ENCODE data around the gene ZNF425. TPM values are rescaled to one million over a fixed set of nuclear protein-coding genes. Genes with fewer than 3 reads are reported as not detected.
"Not testable (repeated sequence)": the region's sequence is repeated elsewhere in the genome, so short reads cannot be mapped to it uniquely, and the experiment has no call there.

The ZNF425 gene
- polyA plus RNA-seq, 4 donors, result 0.45 to 3.9 (median 0.76) TPM

DNA sequence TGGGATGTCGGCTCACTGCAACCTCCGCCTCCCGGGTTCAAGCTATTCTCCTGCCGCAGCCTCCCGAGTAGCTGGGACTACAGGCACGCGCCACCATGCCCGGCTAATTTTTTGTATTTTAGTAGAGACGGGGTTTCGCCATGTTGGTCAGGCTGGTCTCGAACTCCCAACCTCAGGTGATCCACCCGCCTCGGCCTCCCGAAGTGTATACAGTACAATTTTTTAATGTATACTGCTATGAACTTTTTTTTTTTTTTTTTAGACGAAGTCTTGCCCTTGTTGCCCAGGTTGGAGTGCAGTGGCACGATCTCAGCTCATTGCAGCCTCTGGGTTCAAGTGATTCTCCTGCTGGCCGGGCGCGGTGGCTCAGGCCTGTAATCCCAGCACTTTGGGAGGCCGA, 33.9 kb downstream of the ZNF425 start:
- H3K27me3 ChIP-seq (ENCODE audit: control insufficient read depth in 3 of 3, insufficient read depth in 3 of 3, low read length in 3 of 3); H3K4me3 ChIP-seq (ENCODE audit: low read depth in 1 of 3, low read length in 3 of 3); H3K36me3 ChIP-seq (ENCODE audit: control insufficient read depth in 3 of 3, insufficient read depth in 2 of 3, low read depth in 1 of 3, low read length in 3 of 3); H3K27ac ChIP-seq (ENCODE audit: low read depth in 1 of 3, low read length in 2 of 3); H3K4me1 ChIP-seq (ENCODE audit: control insufficient read depth in 3 of 3, insufficient read depth in 2 of 3, low read depth in 1 of 3, low read length in 2 of 3); FAIRE-seq; DNase-seq; H3K9me3 ChIP-seq (ENCODE audit: control insufficient read depth in 2 of 2, insufficient read depth in 1 of 2, low read depth in 1 of 2, low read length in 1 of 2): not testable (repeated sequence)
- WGBS, 3 donors, result 93 to 98% (median 94%) methylated on average over 20 of the region's 20 CpGs

DNA sequence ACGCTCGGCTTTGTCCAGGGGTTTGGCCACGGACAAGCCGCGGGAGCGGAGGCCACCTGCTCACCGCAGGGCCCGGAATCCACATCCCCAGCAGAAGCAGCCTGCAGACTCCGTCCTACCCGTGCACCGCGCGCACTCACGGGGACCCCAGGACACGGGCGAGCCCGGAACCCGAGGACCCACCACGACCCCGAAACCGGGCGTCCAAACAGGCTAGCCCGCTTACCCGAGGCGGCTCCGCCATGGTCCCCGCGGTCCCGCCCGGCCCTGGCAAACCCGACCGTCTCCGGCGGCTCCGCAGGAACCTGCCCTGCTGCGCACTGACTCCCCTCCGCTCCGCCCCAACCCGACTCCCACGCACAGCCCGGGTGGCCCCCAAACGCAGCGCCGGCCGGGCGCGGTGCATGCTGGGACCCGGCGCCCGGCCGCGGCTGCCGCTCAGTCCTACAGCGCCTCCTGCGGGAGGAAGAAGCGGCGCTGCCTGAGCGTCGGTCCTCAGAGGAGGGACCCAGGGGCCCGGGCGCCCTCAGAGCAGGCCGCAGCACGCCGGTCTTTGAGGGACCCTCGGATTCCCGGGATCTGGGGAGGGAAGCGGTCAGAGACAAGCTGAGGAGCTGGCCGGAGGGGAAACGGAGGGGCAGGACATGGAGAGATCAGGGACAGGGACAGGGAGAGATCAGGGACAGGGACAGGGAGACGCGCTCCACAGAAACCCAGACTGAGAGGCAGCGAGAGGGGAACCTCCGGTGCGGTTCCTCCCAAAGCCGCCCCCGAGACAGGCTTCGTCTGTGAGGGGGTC, 35.5 kb downstream of the ZNF425 start, which contains the start of gene ZNF786:
TSS of gene ZNF786 (minus strand) at position 322 of the 799 bp plus-strand sequence. CDS start at position 244, 78 bp downstream.
- Histone ChIP-seq H3K36me3 (ENCODE audit: control insufficient read depth in 3 of 3, insufficient read depth in 2 of 3, low read depth in 1 of 3, low read length in 3 of 3) (peaks cover 0 to 2% (median 0%) of the 10 kb centered on the region in 3 donors), H3K4me1 (ENCODE audit: control insufficient read depth in 3 of 3, insufficient read depth in 2 of 3, low read depth in 1 of 3, low read length in 2 of 3) (no peaks in the 10 kb centered on the region), H3K27me3 (ENCODE audit: control insufficient read depth in 3 of 3, insufficient read depth in 3 of 3, low read length in 3 of 3) (no peaks in the 10 kb centered on the region), H3K9me3 (ENCODE audit: control insufficient read depth in 2 of 2, insufficient read depth in 1 of 2, low read depth in 1 of 2, low read length in 1 of 2) (peaks cover 0 to 3% of the 10 kb centered on the region in 2 donors), H3K27ac (ENCODE audit: low read depth in 1 of 3, low read length in 2 of 3) (peak within 1 kb of the TSS; percentile 90 to 97 (median 94)), H3K4me3 (ENCODE audit: low read depth in 1 of 3, low read length in 3 of 3) (peak within 1 kb of the TSS; percentile 56 to 82 (median 75))
- WGBS, 3 donors, result 0 to 1% (median 0%) methylated on average over 65 to 77 of the region's 77 CpGs
- DNase-seq (peak; percentile 86 to 97), FAIRE-seq (no peak)

DNA sequence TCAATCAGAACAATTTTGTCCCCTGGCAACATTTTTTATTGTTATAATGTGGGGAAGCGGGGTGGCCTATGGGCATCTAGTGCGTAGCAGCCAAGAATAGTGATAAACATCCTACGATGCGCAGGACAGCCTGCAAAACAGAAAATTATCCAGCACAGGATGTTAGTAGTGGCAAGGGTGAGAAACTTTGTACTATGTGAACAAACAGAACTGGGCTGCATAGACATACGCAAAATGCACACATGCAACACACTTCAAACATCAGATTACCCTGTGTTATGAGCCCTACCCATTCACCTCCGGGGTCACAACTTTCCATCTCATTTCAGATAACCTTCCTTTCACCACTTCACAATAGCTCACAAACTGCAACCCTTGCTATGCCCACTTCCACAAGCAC, 38.7 kb downstream of the ZNF425 start:
- H3K9me3 ChIP-seq (ENCODE audit: control insufficient read depth in 2 of 2, insufficient read depth in 1 of 2, low read depth in 1 of 2, low read length in 1 of 2), result peaks cover 0 to 3% of the 10 kb centered on the region in 2 donors
- peaks cover 0 to 6% (median 0%) of the 10 kb centered on the region in 3 donors for H3K36me3 ChIP-seq (ENCODE audit: control insufficient read depth in 3 of 3, insufficient read depth in 2 of 3, low read depth in 1 of 3, low read length in 3 of 3)

DNA sequence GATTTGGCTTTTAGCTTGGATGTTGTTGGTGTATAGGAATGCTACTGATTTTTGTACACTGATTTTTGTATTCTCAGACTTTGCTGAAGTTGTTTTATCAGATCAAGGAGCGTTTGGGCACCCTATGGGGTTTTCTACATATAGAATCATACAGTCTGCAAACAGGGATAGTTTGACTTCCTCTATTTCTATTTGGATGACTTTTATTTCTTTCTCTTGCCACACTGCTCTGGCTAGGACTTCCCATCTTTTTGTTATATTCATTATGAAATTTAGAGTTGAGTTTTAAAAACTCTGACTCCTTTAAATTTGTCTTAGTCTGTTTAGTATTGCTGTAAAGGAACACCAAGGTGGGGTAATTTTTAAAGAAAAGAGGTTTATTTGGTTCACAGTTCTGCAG, 40.3 kb downstream of the ZNF425 start:
- H3K9me3 ChIP-seq (ENCODE audit: control insufficient read depth in 2 of 2, insufficient read depth in 1 of 2, low read depth in 1 of 2, low read length in 1 of 2), result peaks cover 0 to 3% of the 10 kb centered on the region in 2 donors
- H3K36me3 ChIP-seq (ENCODE audit: control insufficient read depth in 3 of 3, insufficient read depth in 2 of 3, low read depth in 1 of 3, low read length in 3 of 3), result peaks cover 0 to 6% (median 0%) of the 10 kb centered on the region in 3 donors
- 82 to 92% (median 90%) methylated on average over 1 of the region's 1 CpG for WGBS, 3 donors
- no peaks in the 10 kb centered on the region for H3K27me3 ChIP-seq (ENCODE audit: control insufficient read depth in 3 of 3, insufficient read depth in 3 of 3, low read length in 3 of 3)
- H3K4me1 ChIP-seq (ENCODE audit: control insufficient read depth in 3 of 3, insufficient read depth in 2 of 3, low read depth in 1 of 3, low read length in 2 of 3), result no peaks in the 10 kb centered on the region
- FAIRE-seq (no peak), DNase-seq (no peak)
- H3K27ac ChIP-seq (ENCODE audit: low read depth in 1 of 3, low read length in 2 of 3), result no peak overlapping the region
- H3K4me3 ChIP-seq (ENCODE audit: low read depth in 1 of 3, low read length in 3 of 3), result no peak overlapping the region

More for the DNA sequence above, 38.7 kb downstream of the ZNF425 start:
- H3K27me3 ChIP-seq (ENCODE audit: control insufficient read depth in 3 of 3, insufficient read depth in 3 of 3, low read length in 3 of 3), result no peaks in the 10 kb centered on the region
- WGBS, 3 donors, result 89 to 96% (median 89%) methylated on average over 6 of the region's 6 CpGs
- no peak overlapping the region for H3K4me3 ChIP-seq (ENCODE audit: low read depth in 1 of 3, low read length in 3 of 3)
- DNase-seq (no peak), FAIRE-seq (no peak)
- H3K27ac ChIP-seq (ENCODE audit: low read depth in 1 of 3, low read length in 2 of 3), result no peak overlapping the region
- H3K4me1 ChIP-seq (ENCODE audit: control insufficient read depth in 3 of 3, insufficient read depth in 2 of 3, low read depth in 1 of 3, low read length in 2 of 3), result no peaks in the 10 kb centered on the region

DNA sequence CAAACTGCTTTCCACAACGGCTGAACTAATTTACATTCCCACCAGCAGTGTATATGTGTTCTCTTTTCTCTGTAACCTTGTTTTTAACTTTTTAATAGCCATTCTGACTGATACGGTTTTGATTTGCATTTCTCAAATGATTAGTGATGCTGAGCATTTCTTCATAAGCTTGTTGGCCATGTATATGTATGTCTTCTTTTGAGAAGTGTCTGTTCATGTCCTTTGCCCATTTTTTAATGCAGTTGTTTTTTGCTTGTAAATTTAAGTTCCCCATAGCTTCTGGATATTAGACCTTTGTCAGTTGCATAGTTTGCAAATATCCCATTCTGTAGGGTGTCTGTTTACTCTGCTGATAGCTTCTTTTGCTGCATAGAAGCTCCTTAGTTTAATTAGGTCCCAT, 41.7 kb downstream of the ZNF425 start:
- no peak overlapping the region for H3K4me3 ChIP-seq (ENCODE audit: low read depth in 1 of 3, low read length in 3 of 3)
- no peaks in the 10 kb centered on the region for H3K27me3 ChIP-seq (ENCODE audit: control insufficient read depth in 3 of 3, insufficient read depth in 3 of 3, low read length in 3 of 3)
- DNase-seq (no peak), FAIRE-seq (no peak)
- H3K27ac ChIP-seq (ENCODE audit: low read depth in 1 of 3, low read length in 2 of 3), result no peak overlapping the region
- H3K9me3 ChIP-seq (ENCODE audit: control insufficient read depth in 2 of 2, insufficient read depth in 1 of 2, low read depth in 1 of 2, low read length in 1 of 2), result peaks cover 0 to 3% of the 10 kb centered on the region in 2 donors
- 89 to 96% (median 96%) methylated on average over 2 of the region's 2 CpGs for WGBS, 3 donors
- H3K36me3 ChIP-seq (ENCODE audit: control insufficient read depth in 3 of 3, insufficient read depth in 2 of 3, low read depth in 1 of 3, low read length in 3 of 3), result peaks cover 0 to 8% (median 0%) of the 10 kb centered on the region in 3 donors
- no peaks in the 10 kb centered on the region for H3K4me1 ChIP-seq (ENCODE audit: control insufficient read depth in 3 of 3, insufficient read depth in 2 of 3, low read depth in 1 of 3, low read length in 2 of 3)

DNA sequence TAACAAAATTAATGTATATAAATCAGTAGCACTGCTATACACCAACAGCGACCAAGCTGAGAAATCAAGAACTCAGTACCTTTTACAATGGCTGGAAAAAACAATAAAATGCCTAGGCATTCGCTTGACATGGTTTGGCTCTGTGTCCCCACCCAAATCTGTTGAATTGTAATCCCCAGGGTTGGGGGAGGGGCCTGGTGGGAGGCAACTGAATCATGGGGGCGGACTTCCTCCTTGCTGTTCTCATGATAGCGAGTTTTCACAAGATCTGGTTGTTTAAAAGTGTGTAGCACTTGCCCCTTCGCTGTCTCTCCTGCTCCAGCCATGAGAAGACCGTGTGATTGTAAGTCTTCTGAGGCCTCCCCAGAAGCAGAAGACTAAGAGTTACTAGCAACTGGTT, 44.2 kb downstream of the ZNF425 start:
- no peaks in the 10 kb centered on the region for H3K4me1 ChIP-seq (ENCODE audit: control insufficient read depth in 3 of 3, insufficient read depth in 2 of 3, low read depth in 1 of 3, low read length in 2 of 3)
- DNase-seq (no peak), FAIRE-seq (no peak)
- H3K36me3 ChIP-seq (ENCODE audit: control insufficient read depth in 3 of 3, insufficient read depth in 2 of 3, low read depth in 1 of 3, low read length in 3 of 3), result peaks cover 0 to 5% (median 0%) of the 10 kb centered on the region in 3 donors
- H3K27me3 ChIP-seq (ENCODE audit: control insufficient read depth in 3 of 3, insufficient read depth in 3 of 3, low read length in 3 of 3), result no peaks in the 10 kb centered on the region
- 93 to 95% (median 94%) methylated on average over 6 of the region's 6 CpGs for WGBS, 3 donors
- peaks cover 0 to 3% of the 10 kb centered on the region in 2 donors for H3K9me3 ChIP-seq (ENCODE audit: control insufficient read depth in 2 of 2, insufficient read depth in 1 of 2, low read depth in 1 of 2, low read length in 1 of 2)
- no peak overlapping the region for H3K27ac ChIP-seq (ENCODE audit: low read depth in 1 of 3, low read length in 2 of 3)
- H3K4me3 ChIP-seq (ENCODE audit: low read depth in 1 of 3, low read length in 3 of 3), result no peak overlapping the region

DNA sequence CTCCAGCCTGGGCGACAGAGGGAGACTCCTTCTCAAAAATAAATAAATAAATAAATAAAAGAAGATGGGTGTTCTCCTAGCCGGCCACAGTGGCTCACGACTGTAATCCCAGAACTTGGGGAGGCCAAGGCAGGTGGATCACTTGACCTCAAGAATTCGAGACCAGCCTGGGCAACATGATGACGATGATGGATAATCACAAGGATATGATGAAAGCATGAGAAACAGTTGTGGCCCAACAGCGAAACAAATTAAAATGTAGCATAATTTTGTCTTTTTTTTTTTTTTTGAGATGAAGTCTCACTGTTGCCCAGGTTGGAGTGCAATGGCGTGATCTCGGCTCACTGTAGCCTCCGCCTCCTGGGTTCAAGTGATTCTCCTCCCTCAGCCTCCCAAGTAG, 48.5 kb downstream of the ZNF425 start:
- no peak for FAIRE-seq

DNA sequence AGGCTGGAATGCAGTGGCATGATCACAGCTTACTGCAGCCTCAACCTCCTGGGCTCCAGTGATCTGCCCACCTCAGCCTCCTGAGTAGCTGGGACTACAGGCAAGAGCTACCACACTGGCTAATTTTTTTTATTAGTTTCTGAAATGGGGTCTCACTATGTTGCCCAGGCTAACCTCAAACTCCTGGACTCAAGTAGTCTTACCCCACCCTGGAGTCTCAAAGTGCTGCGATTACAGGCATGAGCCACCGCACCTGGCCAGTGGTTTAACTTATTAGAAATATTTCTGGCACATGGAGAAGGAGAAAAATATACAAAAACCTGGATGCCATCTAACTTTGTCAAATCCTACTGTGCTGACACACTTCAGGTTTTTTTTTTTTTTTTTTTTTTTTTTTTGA, 50.8 kb downstream of the ZNF425 start:
- no peaks in the 10 kb centered on the region for H3K9me3 ChIP-seq (ENCODE audit: control insufficient read depth in 2 of 2, insufficient read depth in 1 of 2, low read depth in 1 of 2, low read length in 1 of 2)
- H3K36me3 ChIP-seq (ENCODE audit: control insufficient read depth in 3 of 3, insufficient read depth in 2 of 3, low read depth in 1 of 3, low read length in 3 of 3), result peaks cover 5 to 40% (median 5%) of the 10 kb centered on the region in 3 donors
- H3K27ac ChIP-seq (ENCODE audit: low read depth in 1 of 3, low read length in 2 of 3), result no peak overlapping the region
- H3K4me3 ChIP-seq (ENCODE audit: low read depth in 1 of 3, low read length in 3 of 3), result no peak overlapping the region
- FAIRE-seq (no peak), DNase-seq (no peak)
- H3K4me1 ChIP-seq (ENCODE audit: control insufficient read depth in 3 of 3, insufficient read depth in 2 of 3, low read depth in 1 of 3, low read length in 2 of 3), result no peaks in the 10 kb centered on the region
- H3K27me3 ChIP-seq (ENCODE audit: control insufficient read depth in 3 of 3, insufficient read depth in 3 of 3, low read length in 3 of 3), result no peaks in the 10 kb centered on the region
- WGBS, 3 donors, result 96 to 100% (median 98%) methylated on average over 2 of the region's 2 CpGs

More for the DNA sequence above, 48.5 kb downstream of the ZNF425 start:
- Histone ChIP-seq H3K27ac (ENCODE audit: low read depth in 1 of 3, low read length in 2 of 3) (no peak overlapping the region), H3K36me3 (ENCODE audit: control insufficient read depth in 3 of 3, insufficient read depth in 2 of 3, low read depth in 1 of 3, low read length in 3 of 3) (peaks cover 0 to 18% (median 0%) of the 10 kb centered on the region in 3 donors), H3K4me3 (ENCODE audit: low read depth in 1 of 3, low read length in 3 of 3) (no peak overlapping the region), H3K4me1 (ENCODE audit: control insufficient read depth in 3 of 3, insufficient read depth in 2 of 3, low read depth in 1 of 3, low read length in 2 of 3) (no peaks in the 10 kb centered on the region), H3K9me3 (ENCODE audit: control insufficient read depth in 2 of 2, insufficient read depth in 1 of 2, low read depth in 1 of 2, low read length in 1 of 2) (no peaks in the 10 kb centered on the region), H3K27me3 (ENCODE audit: control insufficient read depth in 3 of 3, insufficient read depth in 3 of 3, low read length in 3 of 3) (no peaks in the 10 kb centered on the region)
- WGBS, 3 donors, result 85 to 92% (median 86%) methylated on average over 9 of the region's 9 CpGs
- DNase-seq, result no peak

Measured in small intestine (tissue), 7 donors.